SK-N-MC (cell line): ENCODE data around the gene LINGO1.

ENCODE experiments used
- EZH2 ChIP-seq: fragments of 200-600 bp; sonication (generic); IDR thresholded peaks from one replicate; pipeline ENCODE4 v1.6.1; 2017; ENCODE audit warnings: antibody characterized with exemption
- POLR2AphosphoS5 ChIP-seq: IDR thresholded peaks from 2 replicates; pipeline ENCODE4 v1.6.1; 2012; ENCODE audit warnings: mild to moderate bottlenecking, low read depth, low read length, borderline replicate concordance

DNA sequence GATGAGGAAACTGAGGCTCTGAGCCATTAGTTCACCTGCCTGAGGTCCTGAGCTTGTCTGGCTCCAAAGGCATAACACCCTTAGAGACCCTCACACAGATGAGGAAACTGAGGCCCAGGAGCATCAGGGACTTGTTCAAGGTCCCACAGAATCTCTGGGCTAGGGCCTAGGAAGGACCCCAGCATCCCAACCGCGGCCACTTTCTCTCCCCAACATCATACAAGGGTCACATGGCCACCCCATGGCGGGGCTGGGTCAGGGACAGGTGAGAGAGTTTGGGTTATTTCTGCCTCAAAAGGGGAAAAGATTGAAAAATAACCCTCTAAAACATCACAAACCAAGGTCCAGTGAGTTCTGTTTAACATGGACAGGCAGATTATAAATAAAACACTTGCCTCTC, 6.7 kb downstream of the LINGO1 start:
- no peak for TF ChIP-seq EZH2
- TF ChIP-seq POLR2AphosphoS5: no peak
